C1 segment of cervical spinal cord (tissue), 14 donors: ENCODE data around the gene KIN.
"Not testable (repeated sequence)": the region's sequence is repeated elsewhere in the genome, so short reads cannot be mapped to it uniquely, and the experiment has no call there.

Experiments
- DNase-seq, 14 donors: peaks; one replicate each; lab custom pipeline; 2025; lab: John Stamatoyannopoulos, UW

KIN gene

DNA sequence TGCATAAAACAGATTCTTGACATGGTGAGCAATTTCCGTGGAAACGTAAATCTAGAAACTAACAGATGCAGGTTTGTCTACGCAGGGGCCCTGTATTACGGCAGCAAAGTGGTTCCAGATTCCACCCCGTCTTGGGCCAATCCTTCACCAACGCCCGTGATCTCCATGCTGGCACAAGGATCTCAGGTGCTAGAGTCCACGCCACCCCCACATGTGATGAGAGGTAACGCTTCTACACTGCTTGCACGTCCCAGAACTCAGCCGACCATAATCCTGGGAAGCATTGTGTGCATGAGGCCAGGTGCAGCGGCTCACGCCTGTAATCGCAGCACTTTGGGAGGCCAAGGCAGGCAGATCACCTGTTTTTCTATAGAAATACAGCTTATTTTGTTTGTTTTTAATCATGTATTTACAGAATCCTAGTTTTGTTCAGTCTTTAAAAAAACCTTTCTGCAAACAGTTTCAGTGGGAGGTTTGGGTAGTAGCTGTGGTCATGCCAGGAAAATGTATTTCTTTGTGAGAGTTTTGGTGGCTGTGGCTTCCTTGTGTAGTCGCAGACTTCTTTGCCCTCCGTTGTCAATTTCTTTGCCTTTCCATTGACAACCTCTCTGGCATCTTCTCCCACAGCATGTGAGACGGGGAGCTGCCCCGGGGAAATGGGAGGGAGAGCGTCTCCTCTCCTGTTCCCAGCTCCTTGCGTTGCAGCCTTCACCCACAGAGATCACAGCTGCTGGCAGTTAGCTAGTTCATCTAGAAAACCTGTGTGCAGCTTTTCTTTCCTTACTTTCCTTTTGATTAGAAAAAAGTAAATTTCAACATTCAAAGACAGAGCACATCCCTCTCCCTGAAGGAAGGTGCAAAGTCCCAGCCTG lies 49.0 kb downstream of the KIN start:
- no peak for DNase-seq

DNA sequence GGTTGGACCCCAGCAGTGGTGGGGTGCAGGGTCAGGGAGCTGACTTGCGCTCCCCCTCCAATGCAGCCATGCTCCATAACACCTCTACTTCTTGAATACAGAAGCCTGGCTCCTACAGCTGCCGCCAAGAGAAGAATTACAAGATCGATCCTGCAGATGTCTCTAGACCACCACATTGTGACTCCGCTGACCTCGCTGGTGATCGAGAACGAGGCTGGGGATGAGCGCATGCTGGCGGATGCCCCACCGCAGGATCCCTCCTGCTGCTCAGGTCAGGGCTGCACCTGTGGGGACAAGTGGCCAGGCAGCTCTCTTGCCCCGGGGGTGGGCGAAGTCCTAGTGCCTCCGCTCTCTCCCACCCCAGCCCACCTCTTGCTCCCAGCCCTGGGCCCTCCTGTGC lies 53.0 kb downstream of the KIN start:
- no peak for DNase-seq

DNA sequence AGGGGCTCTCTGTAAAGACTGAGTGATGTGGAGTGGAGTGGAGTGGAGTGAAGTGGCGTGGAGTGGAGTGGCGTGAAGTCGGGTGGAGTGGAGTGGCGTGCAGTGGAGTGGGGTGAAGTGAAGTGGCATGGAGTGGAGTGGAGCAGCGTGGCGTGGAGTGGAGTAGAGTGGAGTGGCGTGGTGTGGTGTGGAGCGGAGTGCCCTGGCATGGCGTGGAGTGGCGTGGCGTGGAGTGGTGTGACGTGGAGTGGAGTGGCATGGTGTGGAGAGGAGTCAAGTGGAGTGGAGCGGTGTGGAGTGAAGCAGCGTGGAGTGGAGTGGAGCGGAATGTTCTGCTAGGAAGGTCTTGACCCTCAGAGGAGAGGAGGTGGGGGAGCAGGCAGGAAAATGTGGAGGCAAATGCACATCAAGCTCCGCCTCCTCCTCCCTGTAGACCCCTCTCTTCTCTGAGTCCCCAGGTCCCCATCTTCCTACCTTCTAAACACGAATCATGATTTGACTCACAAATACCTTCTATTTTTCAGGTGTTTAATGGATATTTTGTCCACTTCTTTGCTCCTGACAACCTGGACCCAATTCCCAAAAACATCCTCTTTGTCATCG lies 64.8 kb downstream of the KIN start:
- DNase-seq: no peak

DNA sequence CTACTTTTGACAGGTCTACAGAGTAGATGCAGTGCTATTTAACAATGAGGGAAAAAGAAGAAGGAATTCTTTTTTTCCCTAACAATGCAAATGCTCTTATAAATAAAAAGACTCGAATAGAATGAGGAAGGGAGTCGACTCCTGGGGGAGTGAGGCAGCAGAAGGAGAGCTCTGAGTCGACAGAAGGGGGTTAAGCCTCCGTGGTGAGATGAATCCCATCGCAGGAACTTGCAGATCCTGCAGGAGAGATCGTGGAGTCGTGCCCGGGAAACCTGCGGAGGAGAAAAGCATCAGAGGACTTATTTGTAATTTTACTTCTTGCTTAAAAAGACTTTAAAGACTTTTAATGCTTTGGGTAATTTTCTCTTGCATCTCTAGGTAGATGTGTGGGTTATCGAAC lies 67.3 kb downstream of the KIN start:
- DNase-seq: no peak

DNA sequence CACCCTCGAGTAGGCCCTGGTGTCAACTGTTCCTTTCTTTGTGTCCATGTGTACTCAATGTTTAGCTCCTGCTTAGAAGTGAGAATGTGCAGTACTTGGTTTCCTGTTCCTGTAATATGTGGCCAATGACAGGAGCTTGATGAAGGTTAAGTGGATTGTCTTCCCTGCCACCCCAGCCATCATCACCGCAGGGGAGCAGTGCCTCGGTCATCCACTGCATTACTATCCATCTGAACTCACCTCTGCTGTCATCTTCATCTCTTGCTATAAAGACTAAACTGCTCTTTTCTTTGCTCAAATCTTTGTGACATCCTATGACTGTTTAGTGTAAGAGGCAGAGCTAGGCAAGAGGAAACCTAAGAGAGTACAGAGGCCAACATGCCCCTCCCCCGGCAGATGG lies 69.1 kb downstream of the KIN start:
- no peak for DNase-seq

DNA sequence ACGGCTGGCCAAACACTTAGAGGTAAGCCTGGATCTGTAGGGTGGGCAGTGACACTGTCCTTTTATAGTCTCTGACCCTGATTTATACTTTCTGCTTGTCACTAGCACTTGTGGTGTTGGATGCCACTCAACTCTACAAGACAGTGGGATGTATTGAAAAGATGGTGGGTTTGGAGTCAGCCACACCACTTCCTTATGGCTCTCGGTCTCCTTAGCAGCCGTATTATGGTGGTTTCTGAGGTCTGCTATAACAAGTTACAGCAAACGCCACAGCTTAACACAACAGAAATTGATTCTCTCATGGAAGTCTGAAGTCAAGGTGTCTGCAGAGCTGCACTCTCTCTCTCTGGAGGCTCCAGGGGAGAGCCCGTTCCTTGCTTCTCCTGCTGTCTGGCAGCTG lies 70.0 kb downstream of the KIN start:
- DNase-seq: no peak

DNA sequence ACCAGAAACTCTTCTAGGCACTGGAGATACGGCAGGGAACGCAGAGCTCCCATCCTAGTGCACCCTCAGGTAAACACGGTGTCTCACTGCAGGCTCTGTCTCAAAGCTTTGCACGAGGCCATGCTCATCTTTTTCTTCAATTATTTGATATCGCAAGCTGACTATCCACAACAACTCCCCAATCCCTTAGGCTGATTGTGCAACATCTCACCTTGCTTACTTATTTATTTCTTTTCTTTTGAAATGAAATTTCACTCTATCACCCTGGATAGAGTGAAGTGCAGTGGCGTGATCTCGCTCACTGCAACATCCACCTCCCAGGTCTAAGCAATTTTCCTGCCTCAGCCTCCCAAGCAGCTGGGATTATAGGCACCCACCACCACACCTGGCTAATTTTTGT lies 72.3 kb downstream of the KIN start:
- no peak for DNase-seq

DNA sequence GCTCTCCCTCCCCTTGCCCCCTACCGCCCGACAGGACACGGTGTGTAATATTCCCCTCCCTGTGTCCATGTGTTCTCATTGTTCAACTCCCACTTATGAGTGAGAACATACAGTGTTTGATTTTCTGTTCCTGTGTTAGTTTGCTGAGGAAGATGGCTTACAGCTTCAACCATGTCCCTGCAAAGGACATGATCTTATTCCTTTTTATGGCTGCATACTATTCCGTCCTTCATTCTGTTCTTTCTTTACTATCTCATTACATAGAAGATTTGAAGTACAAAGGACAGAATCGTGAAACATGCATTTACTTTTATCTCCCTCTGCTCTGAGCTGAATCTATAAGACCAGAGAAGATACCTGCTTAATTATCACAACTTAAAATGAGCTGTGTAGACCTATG lies 76.7 kb downstream of the KIN start:
- DNase-seq: not testable (repeated sequence)

DNA sequence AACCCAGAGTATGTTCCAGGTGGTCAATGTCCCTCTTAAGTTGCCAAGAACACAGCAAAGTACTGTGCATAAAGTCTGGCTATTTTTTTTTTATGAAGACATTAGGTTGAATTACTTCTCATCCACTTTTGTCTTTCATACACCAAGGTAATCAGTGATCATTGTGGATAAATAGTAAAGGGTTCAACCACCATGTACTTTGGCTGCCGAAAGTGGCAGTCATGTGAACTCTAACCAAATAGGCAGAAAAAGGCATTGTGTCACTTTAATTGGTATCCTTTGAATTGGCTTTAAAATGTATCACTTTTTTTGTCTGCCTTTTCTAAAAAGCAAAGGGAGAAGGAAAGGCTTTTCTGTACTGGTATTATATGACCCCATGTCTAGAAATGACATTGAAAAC lies 77.3 kb downstream of the KIN start:
- no peak for DNase-seq

DNA sequence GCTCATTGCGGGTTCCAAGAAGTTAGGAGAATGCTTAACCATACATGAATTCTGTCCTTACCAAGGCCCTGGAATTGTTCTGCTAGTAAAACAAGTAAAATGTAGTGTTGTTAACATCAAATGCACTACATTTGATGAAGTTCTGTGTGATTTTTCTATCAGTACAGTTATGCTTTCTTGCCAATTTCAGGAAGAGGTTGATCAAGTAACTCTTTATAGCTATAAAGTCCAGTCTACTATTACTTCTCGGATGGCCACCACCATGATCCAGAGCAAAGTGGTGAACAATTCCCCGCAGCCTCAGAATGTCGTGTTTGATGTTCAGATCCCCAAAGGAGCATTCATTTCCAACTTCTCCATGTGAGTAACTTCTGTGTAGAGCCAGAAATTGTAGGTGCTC lies 79.0 kb downstream of the KIN start:
- no peak for DNase-seq

DNA sequence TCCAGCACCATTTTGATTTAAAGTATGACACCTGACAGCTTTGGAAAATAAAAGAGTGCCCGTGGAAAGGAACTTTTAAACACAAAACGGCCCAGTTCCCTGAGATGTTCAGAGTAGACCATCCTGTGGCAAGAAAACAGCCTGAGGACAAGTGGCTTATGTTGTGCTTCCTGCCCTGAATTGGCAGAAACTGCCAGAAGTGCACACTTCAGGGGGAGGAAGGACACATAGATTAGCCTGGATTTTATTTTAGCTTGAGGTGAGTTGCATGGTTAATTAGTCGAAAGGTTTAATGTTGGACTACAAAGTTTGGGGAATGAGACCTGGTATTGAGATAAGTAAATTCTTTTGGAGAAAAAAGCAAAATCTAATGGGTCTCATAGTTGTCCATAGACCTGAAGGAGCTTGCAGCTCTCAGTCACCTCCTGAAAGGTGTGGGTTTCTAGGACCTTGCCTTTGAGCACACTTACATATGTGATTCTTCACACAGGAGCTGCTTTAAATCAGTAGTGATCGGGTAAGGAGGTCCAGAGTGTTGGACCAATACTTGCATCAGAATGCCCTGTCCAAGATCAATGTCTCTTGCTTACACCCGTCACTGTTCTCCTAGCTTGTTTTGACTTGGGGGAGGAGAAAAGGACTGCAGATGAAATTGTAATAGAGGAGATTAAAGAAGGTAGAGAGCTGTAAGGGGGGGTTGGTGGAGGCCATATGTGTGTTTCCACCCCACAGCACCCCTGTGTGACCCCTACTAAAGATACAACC lies 79.8 kb downstream of the KIN start:
- DNase-seq: no peak

DNA sequence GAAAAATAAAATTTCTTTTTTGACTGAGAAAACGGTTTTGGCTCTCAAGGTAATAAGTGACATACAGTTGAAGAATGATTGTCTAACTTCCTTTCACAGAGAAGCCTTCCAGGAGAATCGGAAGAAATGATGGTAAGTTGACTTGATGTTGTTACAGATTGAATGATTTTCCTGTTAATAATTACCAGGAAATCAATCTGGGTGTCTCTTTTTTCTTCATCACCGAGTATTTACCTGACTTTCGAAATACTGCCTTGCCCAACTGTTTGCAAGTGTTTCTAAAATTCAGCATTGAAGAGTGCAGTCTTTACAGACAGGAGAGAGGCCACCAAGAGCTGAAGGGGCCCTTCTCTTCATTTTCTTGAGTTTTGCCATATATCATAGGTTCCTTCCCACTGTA lies 80.7 kb downstream of the KIN start:
- no peak for DNase-seq

DNA sequence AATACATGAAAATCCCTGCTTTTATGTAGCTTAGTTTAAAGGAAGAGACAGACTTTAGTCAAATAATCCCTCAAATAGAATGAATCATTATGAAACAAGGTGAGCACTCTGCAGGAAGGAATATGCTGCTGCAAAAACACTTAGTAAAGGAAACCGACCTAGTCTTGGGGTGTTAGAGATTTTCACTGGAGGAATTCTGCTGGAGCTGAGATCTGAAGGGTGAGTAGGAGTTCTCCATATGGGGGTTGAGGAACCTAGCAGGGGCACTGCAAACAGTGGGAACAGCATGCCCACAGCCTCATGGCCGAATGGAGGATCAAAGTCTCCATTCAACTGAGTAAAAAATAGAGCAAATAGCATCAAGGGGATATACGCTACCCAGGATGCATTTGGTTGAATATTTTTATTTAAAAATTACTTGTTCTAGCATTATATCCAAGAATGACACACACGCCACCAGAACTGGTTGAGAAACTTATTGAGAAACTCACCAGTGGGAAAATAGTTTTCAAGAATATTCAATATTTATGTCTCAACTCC lies 81.2 kb downstream of the KIN start:
- DNase-seq: no peak

DNA sequence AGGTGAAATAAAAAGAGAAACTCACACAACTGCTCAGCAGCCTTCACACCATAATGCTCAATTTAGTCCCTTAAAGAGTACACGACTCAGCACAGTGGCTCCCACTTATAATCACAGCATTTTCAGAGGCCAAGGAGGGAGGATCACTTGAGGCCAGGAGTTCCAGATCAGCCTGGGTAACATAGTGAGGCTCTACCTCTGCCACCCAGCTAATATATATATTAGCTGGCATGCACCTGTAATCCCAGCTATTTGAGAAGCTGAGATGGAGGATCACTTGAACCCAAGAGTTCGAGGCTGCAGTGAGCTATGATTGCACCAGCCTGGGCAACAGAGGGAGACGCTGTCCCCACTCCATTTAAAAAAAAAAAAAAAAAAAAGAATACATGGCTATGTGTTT lies 82.5 kb downstream of the KIN start:
- DNase-seq: no peak

DNA sequence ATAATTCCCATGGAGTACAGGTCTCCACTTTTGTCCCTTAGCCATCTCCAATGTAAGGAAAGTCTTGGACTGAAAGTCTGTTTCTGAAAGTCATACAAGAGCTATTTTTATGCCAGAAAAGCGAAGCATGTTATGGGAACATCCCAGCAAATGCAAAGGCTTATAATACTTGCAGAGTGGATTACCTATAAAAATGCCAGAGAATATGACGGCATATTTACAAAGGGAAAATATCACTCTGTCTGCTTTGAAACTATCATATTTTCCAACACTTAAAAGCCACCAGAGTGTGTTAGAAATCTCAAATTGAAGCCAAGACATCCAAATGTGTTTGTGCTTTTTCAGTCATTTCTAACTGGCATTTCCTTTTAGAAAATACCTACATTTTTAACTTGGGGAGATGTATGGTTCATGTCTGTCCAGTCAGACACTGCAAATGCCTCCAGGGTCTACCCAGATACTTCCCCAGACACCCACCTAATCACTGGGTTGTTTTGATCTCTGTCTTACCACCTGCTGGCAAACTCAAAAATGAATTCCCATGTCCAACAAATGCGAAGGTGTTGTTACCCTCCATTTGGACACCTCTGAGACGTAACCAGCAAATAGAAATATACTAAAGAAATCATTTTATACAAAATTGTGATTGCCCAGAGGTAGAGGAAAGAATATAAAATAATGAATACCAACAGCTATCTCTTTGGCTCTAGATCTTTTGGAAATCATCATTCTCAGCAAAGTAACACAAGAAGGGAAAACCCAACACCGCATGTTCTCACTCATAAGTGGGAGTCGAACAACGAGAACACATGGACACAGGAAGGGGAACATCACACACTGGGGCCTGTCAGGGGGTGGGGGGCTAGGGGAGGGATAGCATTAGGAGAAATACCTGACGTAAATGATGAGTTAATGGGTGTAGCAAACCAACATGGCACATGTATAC lies 83.4 kb downstream of the KIN start:
- DNase-seq: no peak

DNA sequence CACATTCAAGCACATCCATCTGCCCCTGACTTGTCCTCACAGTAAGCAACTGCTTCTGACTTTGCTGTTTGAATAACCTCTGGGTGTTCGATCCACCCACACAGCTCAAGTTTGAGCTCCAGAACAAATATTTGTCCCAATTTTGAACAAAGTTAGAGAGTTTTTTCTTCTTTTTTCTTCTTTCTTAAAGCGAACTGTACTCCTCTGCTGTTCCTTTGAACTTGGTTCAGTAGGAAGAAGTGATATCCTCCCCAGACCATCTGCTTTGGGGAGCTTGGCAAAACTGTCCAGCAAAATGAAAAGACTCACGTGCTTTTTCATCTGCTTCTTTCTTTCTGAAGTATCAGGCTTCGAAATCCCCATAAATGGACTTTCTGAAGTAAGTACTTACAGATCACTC lies 84.7 kb downstream of the KIN start, which contains the start of gene ITIH2:
ITIH2 (plus strand) TSS at position 177 of the 400 bp plus-strand sequence; CDS start at position 296, 119 bp downstream.
- no peak for DNase-seq

DNA sequence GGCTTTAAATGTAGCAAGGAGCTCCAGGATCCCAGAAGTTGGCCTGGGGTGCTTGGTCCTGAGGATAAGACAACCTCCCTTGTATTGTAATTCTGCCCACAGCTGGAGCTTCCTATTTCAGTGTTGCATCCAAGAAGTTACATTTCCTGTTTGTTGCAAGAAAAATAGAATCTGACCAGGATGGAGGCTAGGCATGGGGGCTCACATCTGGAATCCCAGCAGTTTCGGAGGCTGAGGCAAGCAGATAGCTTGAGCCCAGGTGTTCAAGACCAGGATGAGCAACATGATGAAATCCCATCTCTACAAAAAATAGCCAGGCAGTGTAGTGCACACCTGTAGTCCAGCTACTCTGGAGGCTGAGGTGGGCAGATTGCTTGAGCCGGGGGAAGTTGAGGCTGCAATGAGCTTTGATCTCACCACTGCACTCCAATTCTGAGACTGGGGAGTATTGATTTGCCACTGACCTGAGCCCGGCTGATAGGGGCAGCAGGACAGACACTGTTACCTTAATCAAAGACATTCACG lies 85.4 kb downstream of the KIN start:
- DNase-seq: no peak

DNA sequence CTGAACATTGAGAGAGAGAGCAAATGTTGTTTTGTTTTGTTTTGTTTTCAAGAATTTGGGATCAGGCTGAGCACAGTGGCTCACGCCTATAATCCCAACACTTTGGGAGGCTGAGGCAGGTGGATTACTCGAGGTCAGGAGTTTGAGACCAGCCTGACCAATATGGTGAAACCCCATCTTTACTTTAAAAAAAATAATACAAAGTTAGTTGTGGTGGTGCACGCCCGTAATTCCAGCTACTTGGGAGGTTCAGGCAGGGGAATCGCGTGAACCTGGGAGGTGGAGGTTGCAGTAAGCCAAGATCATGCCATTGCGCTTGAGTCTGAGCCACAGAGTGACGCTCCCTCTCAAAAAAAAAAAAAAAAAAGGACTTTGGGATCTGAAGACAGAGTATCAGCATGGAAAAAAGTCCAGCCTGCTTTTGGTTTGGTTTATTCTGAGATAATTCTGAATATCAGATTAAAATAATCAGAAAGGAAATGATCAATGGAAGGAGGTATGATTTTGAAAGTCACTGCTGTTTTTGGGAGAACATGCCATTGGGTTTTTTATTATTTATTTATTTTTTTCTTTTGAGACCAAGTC lies 86.5 kb downstream of the KIN start:
- DNase-seq: no peak
